ENCODE measurements around the gene MICALL2.

Gene MICALL2

GRCh38 chr7:1458683-1459511 is at the start of gene MICALL2:
Gene MICALL2, minus strand, starts transcription at chr7:1459470. Its CDS starts 144 bp downstream, at chr7:1459326.
- peak; percentile 74 for DNase-seq

- DNase-seq = no peak
Observed at GRCh38 chr7:1508277-1508758, 49.0 kb upstream of the MICALL2 start.

- DNase-seq = peak; percentile 83 to 86
Observed at GRCh38 chr7:1505731-1506550, 46.7 kb upstream of the MICALL2 start.

- peak; percentile 97 for DNase-seq
Observed at GRCh38 chr7:1503816-1504775, 44.8 kb upstream of the MICALL2 start, which contains the start of gene INTS1. Gene INTS1, minus strand, starts transcription at chr7:1504389. Its CDS starts 429 bp downstream, at chr7:1503960.

- no peak for DNase-seq
Observed at GRCh38 chr7:1503390-1503789, 44.1 kb upstream of the MICALL2 start.

GRCh38 chr7:1502845-1503244 is 43.6 kb upstream of the MICALL2 start:
- no peak for DNase-seq

- no peak for DNase-seq
Observed at GRCh38 chr7:1501487-1502270, 42.4 kb upstream of the MICALL2 start.

- DNase-seq = no peak
Observed at GRCh38 chr7:1500064-1500807, 41.0 kb upstream of the MICALL2 start.

- DNase-seq = no peak
Observed at GRCh38 chr7:1499367-1500029, 40.2 kb upstream of the MICALL2 start.

- no peak for DNase-seq
Observed at GRCh38 chr7:1498370-1499305, 39.4 kb upstream of the MICALL2 start.

GRCh38 chr7:1497293-1497927 is 38.1 kb upstream of the MICALL2 start:
- DNase-seq = no peak

GRCh38 chr7:1496531-1497292 is 37.4 kb upstream of the MICALL2 start:
- DNase-seq = no peak

GRCh38 chr7:1495564-1496242 is 36.4 kb upstream of the MICALL2 start:
- no peak for DNase-seq

- DNase-seq = no peak
Observed at GRCh38 chr7:1494866-1495563, 35.7 kb upstream of the MICALL2 start.

GRCh38 chr7:1494447-1494846 is 35.2 kb upstream of the MICALL2 start:
- no peak for DNase-seq

GRCh38 chr7:1493571-1493970 is 34.3 kb upstream of the MICALL2 start:
- DNase-seq = no peak

- no peak for DNase-seq
Observed at GRCh38 chr7:1493129-1493528, 33.9 kb upstream of the MICALL2 start.

All from SHP77 (cell line).